ENCODE data around the gene SLX4IP.
A peak's percentile ranks its signal among the peaks of the same experiment; 100 is the strongest.

The SLX4IP gene

DNA sequence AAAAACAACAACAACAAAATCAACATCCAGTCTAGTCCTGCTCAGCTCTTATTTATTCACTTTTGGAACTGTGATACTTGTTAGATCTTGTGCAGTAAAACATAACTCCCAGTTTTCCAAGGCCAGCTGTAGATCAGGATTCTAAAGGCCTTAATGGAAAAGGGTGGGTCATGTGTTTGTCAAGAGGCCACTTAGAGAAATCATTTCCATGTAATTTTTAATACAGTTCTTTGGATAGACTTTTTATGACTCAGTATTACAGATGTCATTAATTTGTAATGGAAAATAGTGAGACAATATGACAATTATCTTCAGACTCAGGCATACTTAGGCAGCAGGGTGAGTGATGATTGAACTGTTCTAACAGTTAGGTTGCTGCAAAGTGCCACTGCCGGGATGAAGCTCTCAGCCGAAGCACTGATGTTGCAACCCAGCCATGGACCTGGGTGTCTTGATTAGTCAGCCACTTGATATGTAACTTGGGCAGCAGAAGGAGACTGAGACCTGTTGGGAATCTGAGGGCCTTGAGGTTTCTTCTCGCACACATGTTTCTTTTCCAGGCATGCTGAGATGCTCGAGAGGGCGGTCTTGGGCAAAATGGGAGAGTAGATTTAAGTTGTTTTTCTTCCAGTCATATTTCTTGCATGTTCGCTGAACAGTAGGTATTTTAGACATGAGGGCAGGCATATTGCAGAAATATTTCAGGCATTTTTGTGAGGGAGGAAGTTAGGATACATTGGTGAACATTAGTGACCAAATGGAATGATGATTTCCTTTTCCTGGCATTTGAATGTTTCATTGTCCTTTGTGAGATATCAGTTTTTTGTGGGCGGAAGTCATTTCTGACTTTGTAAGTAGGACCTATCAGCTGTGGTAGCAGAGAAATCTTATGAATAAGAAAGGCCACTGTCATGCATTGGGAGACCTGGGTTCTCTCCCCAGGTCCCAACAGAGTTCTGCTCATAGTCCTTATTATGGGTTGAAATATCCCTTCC, 52.3 kb downstream of the SLX4IP start:
- no peak for DNase-seq (ENCODE audit: low read depth, low spot score)
- H3K4me3 ChIP-seq (ENCODE audit: low read length): no peak overlapping the region

GRCh38 chr20:10488534-10488933, 53.4 kb downstream of the SLX4IP start:
- no peak for DNase-seq (ENCODE audit: low read depth, low spot score)
- no peak overlapping the region for H3K4me3 ChIP-seq (ENCODE audit: low read length)

- DNase-seq (ENCODE audit: low read depth, low spot score): no peak
- H3K4me3 ChIP-seq (ENCODE audit: low read length): no peak overlapping the region
These were observed 54.7 kb downstream of the SLX4IP start for GRCh38 chr20:10489853-10490252.

DNA sequence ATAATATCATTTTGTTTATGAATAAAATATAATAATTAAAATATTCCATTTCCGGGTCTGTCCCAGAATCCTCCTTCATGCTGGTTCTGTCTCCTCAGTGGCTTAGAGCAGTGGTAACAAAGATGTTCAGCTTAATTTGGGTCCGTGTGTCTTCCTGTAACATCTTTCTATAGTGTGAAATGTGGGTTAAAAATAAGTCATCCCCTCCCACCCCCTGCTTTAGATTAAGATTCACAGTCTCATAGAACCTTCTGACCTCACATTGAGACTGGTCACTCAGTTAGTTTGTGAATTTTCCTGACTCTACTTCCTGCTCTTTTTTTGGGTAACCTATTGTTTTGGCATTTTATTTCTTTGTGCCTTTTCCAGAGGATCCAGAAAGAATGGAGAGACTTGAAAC, 55.2 kb downstream of the SLX4IP start:
- H3K4me3 ChIP-seq (ENCODE audit: low read length): no peak overlapping the region
- no peak for DNase-seq (ENCODE audit: low read depth, low spot score)

DNA sequence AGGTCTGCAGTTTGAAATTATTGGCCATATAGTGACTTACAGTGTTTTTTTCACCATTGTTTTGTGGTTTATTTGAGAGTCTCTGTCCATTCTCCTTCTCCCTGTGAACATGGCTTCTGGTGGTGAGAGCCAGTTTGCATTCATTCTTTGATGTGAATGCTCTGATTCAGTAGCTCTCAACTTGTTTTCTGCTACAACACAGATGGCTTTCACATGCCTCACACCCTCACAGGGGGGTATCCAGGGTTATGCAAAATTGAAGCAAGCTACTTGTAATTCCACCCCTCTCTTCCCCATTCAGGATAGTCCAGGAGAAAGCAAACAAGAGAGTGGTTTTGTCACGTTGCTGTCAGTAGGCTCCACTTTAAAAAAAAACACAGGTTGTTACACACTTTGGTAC, 55.6 kb downstream of the SLX4IP start:
- H3K4me3 ChIP-seq (ENCODE audit: low read length): no peak overlapping the region
- DNase-seq (ENCODE audit: low read depth, low spot score): no peak

DNA sequence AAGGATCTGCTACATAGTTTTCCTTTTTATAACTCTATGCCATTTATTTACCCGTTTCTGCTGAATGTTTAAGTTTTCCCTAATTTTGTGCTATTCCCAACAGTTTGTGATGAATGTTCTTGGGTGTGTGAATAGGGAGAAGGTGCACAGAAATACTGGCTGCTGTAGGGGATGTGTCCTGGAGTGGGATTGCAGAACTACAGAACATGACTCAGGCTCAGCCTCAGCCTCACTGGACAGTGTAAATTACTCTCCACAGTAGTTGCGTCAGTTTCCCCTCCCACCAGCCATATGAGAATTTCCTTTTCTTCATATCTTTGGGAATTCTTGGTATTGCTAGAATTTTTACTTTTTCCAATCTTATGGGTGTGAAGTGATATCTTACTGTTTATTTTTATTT, 57.0 kb downstream of the SLX4IP start:
- no peak for DNase-seq (ENCODE audit: low read depth, low spot score)
- H3K4me3 ChIP-seq (ENCODE audit: low read length): no peak overlapping the region

DNA sequence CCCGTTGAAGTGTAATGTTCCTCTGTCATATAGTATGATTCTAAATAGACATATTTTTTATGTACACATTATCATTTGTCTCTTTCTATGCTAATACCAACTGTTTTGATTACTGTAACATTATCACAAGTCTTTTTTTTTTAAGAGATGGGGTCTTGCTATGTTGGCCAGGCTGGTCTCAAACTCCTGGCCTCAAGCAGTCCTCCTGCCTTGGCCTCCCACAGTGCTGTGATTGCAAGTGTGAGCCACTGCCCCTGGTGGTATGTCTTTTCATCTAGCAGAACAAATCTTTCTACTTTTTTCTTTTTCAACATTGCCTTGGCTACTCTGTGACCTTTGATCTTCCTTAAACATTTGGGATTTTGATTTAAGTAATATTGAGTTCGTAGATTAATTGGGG, 57.7 kb downstream of the SLX4IP start:
- H3K4me3 ChIP-seq (ENCODE audit: low read length): no peak overlapping the region
- no peak for DNase-seq (ENCODE audit: low read depth, low spot score)

- no peak overlapping the region for H3K4me3 ChIP-seq (ENCODE audit: low read length)
- no peak for DNase-seq (ENCODE audit: low read depth, low spot score)
These were observed 60.1 kb downstream of the SLX4IP start for GRCh38 chr20:10495173-10495572.

DNA sequence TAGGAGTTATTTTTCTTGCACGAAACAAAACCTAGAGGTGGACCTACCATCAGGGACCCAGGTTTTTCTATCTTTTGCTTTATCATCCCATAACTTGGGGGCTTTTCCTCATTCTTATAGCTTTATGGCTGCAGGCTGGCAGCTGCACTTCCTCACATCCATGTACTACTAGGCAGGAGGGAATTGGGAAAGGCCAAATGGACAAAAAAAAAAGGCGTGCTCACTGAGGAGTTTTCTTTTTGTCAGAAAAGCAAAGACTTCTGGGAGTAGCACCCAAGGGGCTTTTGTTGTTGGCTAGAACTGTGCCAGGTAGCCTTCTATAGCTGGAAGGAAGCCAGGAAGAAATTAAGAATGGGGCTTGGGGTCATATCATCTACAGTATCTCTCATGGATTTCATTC, 61.4 kb downstream of the SLX4IP start:
- DNase-seq (ENCODE audit: low read depth, low spot score): no peak
- H3K4me3 ChIP-seq (ENCODE audit: low read length): no peak overlapping the region

DNA sequence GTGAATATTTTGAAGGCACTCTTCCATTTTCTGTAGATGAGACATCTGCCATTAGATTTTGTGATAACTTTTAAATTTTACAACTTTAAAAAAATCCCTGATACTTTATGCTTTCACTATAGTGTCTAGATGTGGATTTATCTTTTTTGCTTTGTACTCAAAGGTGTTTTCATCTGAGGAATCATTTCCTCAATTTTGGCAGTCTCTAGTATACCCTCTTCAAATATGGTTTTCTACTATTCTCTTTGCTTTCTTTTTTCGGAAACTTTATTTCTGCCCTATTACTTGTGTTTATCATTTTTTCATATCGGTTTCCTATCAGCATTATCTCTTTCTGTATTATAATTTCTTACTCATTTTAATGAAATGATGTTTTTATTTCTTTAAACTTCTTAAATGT, 62.2 kb downstream of the SLX4IP start:
- no peak overlapping the region for H3K4me3 ChIP-seq (ENCODE audit: low read length)
- no peak for DNase-seq (ENCODE audit: low read depth, low spot score)

DNA sequence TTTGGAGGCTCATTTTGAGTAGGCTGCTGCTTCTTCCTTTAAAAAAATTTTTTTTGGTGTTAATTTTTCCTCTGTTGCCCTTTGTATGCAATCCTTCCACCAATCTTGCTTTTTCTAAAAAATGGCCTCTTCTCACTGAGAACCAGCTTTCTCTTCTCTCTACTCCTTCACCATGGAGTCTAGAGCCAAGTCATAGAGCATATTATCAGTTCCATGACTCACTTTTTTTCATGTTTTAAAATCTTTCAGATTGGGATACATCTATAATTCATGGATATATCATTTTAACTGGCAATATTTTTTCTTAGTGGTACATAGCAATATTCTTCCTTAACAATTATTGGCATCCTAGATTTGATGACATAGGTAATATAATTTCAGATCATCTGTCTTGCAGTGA, 62.7 kb downstream of the SLX4IP start:
- H3K4me3 ChIP-seq (ENCODE audit: low read length): no peak overlapping the region
- DNase-seq (ENCODE audit: low read depth, low spot score): no peak

DNA sequence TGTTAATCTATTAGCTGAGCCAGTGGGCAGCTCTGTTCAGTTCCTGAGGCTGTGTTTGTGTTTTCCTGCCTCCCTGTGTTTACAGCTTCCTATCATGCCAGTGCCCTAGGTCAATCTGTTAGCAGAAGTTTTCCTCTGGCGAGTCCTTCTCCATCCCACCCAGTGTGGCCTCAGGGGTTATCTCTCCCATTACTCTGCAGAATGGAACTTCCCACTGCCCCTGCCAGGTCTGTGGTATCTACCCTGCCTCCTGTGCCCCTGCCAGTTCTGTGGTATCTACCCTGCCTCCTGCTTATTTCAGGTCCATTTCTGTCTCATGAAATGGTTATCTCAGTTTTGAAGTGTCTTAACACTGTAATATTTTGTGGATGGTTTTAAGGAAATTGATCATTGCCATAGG, 63.1 kb downstream of the SLX4IP start:
- DNase-seq (ENCODE audit: low read depth, low spot score): no peak
- H3K4me3 ChIP-seq (ENCODE audit: low read length): no peak overlapping the region

DNA sequence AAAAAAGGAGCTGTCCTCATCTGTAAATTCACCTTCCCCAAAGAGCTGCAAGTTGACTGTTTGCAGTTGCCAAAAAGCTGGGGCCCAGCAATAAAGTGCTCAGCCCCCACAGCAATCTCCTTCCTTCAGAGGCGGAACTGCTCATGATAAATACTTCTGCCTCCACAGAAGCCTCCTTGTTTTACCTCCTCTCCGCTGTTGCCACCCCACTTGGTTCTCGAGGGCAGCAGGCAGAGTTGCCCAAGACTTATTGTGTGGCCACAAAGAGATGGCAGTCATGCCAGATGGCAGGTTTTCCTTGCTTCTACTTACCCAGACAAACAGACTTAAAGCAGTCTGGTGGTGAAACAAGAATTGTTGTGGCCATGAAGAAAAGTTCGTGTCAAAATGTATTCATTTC, 66.3 kb downstream of the SLX4IP start:
- peak overlapping the region; percentile 47 for H3K4me3 ChIP-seq (ENCODE audit: low read length)
- peak; percentile 58 for DNase-seq (ENCODE audit: low read depth, low spot score)

GRCh38 chr20:10502098-10502526, 67.0 kb downstream of the SLX4IP start:
- peak; percentile 61 for DNase-seq (ENCODE audit: low read depth, low spot score)
- H3K4me3 ChIP-seq (ENCODE audit: low read length): peak overlapping the region; percentile 47

GRCh38 chr20:10504608-10504993, 69.5 kb downstream of the SLX4IP start:
- H3K4me3 ChIP-seq (ENCODE audit: low read length): no peak overlapping the region

DNA sequence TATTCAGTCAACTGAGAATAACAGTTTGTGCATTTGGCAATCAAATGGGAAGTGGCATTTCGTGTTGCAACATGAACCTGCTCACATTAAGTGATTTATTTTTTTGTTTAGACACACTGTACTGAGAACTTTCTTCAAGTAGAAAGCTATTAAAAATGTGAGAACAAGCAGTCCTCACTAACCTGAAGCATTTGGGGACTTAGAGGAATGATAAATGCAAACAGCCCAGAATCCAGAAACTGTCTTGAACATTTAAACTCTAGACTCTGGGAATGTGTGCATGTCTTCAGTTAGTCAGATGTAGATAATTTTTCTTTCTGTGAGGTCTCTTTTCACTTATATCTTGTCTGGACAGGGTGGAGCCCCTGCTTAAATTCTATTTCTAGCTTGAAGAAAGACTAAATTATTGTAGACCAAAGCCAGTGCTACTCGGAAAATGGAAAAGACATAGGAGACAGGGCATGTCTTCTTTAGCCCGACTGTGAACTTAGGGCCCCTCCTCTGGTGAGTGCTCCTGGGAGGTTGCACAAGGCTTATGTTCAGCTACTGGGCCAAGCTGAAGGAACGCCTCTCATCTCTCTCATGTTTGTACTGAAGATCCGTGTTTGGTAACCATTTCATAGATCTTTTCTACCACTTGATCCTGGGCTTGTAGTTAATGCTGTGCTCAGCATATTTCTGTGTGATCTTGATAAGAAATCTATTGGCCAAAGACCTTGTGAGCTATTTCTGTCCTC, 70.1 kb downstream of the SLX4IP start:
- no peak overlapping the region for H3K4me3 ChIP-seq (ENCODE audit: low read length)
- no peak for DNase-seq (ENCODE audit: low read depth, low spot score)

More at GRCh38 chr20:10504608-10504993, 69.5 kb downstream of the SLX4IP start:
- no peak for DNase-seq (ENCODE audit: low read depth, low spot score)

DNA sequence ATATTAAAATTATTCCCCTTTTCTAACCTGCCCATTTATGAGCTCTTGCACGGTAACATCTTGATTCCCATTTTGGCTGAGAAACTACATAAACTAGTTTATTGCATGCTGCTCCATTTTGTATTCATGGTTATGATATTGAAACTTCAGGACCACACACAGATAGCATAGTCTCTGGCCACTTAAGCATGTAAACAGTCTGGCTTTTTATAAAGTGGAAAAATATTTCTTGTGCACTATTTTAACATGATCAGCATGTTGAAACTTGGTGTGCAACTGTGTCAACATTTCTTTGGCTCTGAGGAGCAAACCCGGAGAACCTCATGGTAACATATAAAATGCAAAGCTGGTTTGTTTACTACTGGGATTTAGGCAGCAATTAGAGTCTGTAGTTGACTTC, 70.7 kb downstream of the SLX4IP start:
- DNase-seq (ENCODE audit: low read depth, low spot score): no peak
- H3K4me3 ChIP-seq (ENCODE audit: low read length): no peak overlapping the region

- no peak overlapping the region for H3K4me3 ChIP-seq (ENCODE audit: low read length)
These were observed 71.9 kb downstream of the SLX4IP start for GRCh38 chr20:10507052-10507451.

GRCh38 chr20:10508060-10508459, 73.0 kb downstream of the SLX4IP start:
- DNase-seq (ENCODE audit: low read depth, low spot score): no peak
- no peak overlapping the region for H3K4me3 ChIP-seq (ENCODE audit: low read length)

More at GRCh38 chr20:10507052-10507451, 71.9 kb downstream of the SLX4IP start:
- DNase-seq (ENCODE audit: low read depth, low spot score): no peak

Data from Jurkat, Clone E6-1 (cell line).